Measurements from ENCODE around the gene E2F7.
"Not testable (repeated sequence)": the region's sequence is repeated elsewhere in the genome, so short reads cannot be mapped to it uniquely, and the experiment has no call there.

Gene E2F7, protein sequence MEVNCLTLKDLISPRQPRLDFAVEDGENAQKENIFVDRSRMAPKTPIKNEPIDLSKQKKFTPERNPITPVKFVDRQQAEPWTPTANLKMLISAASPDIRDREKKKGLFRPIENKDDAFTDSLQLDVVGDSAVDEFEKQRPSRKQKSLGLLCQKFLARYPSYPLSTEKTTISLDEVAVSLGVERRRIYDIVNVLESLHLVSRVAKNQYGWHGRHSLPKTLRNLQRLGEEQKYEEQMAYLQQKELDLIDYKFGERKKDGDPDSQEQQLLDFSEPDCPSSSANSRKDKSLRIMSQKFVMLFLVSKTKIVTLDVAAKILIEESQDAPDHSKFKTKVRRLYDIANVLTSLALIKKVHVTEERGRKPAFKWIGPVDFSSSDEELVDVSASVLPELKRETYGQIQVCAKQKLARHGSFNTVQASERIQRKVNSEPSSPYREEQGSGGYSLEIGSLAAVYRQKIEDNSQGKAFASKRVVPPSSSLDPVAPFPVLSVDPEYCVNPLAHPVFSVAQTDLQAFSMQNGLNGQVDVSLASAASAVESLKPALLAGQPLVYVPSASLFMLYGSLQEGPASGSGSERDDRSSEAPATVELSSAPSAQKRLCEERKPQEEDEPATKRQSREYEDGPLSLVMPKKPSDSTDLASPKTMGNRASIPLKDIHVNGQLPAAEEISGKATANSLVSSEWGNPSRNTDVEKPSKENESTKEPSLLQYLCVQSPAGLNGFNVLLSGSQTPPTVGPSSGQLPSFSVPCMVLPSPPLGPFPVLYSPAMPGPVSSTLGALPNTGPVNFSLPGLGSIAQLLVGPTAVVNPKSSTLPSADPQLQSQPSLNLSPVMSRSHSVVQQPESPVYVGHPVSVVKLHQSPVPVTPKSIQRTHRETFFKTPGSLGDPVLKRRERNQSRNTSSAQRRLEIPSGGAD

DNA sequence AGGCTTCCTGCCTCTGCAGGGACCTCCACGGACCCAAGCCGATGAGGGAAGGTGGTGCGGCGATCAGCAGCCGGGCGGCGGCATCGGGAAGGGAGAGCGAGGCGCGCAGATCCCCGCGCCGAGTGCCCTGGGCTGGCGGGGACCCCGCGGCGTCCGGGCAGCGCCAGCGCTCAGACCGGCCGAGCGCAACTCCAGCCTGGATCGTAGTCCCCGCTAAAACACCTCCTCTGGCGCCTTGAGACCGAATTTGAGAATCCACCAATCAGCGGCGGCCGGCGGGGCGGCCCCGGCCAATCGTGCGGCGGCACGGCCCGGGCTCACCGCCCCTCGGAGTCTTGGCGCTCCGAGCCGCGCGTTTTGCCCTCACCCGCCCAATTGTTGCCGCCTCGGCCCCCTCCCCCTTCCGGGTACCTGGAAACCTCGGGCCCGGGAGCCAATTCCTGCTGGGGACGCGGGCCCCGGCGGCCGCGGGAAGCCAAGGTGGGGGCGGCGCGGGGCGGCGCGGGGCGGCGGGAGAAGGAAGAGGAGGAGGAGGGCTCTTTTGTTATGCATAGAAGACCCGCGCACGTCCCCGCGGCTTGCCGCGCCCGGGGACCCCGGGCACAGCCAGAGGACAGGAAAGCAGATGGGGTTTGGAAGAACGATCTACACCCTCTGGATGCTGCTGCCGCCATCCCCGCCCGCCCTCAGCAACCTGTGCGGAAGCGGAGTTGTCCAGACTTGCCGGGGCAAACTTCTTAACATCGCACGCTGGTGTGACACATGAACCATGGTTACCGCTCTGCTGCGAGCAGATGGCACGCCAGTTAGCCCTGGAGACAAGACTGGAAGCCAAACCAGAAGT lies at the start of gene E2F7:
TSS of gene E2F7 (minus strand) at position 209 of the 844 bp plus-strand sequence. CDS start 934 bp downstream, outside the sequence.
- DNase-seq: peak; percentile 90

DNA sequence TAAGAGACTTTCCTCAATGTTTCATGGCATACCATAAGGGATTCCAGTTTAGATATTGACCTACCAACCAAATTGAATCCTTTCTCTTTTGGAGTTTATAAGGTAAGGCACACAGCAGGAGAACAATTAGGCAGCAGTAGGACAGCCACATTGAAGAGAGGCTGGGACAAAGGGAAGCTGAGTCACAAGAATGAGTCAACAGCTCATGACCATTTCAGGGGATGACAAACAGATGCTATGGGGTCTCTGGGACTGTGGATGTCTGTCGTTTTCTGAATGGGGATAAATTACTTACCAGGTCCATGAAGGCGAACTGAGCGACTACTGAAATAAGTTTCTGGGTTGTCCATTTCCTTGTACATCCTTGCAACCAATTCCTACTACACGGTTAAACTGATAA lies 48.6 kb upstream of the E2F7 start:
- DNase-seq: no peak

DNA sequence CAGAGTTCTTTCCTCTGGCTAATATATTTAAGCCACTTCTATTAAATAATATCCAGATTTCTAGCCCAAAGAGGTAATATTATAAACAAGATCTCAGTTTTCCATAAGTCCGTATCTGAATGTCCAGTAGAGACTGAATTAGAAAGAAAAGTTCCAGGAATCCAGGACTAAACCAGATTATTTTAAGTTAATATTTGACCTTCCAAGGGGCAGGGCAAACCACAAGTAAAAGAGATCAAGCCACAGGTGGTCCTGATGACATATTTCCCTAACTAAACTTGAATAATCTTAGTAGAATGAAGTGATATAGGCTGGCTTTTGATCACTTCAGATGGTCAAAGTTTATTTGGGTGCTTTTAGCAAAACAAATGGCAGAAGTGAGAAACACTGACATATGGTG lies 43.3 kb upstream of the E2F7 start:
- no peak for DNase-seq

DNA sequence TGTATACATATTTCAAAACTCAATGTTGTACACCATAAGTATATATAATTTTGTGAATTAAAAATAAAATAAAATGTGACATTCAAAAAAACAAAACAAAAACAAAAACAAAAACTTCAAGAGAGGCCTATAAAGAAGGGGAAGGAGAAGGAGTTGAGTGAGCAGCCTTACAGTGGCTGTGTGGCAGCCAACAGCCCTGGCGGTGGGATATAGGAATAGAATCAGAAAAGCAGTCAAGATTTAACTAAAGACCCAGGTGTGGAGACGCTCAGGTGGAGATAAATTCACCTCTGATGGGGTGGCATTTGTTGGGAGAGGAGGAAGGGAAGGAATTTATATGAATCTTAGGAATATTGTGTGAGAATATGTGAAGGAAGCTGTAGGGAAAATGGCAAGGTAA lies 41.8 kb upstream of the E2F7 start:
- DNase-seq: no peak

DNA sequence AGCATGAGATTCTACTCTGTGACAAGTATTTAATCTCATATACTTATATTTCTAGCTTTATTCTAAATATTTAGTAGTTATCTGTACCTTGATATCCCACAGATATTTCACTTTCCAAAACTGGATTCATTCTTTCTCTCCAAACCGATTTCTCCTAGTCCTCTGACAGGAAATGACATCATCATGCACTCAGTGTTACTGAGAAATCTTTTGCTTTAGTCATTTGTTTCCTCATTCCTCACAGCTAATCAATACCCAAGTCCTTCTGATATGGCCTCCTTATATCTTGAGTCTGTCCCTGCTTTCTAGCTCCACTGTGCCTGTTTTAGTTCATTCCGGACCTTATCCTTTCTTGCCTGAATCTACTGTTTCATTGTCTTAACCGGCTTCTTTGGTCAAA lies 39.4 kb upstream of the E2F7 start:
- no peak for DNase-seq

DNA sequence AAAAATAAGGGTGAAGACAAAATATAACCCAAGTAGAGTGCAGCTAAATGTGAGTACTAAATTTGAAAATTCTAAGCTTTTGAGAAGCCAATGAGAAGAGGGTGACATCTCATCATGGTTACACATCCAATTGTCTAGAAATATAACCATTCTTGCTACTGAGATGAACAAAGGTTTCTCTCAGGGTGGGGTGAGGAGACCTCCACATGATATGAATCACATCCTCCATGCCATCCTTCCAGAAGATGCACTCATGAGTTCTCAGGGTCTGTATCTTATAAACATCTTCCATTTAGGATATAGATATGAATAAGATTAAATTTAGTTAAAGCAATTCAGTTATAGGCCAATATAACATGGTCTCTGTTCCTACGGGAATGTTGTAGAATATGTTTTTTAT lies 38.9 kb upstream of the E2F7 start:
- no peak for DNase-seq

DNA sequence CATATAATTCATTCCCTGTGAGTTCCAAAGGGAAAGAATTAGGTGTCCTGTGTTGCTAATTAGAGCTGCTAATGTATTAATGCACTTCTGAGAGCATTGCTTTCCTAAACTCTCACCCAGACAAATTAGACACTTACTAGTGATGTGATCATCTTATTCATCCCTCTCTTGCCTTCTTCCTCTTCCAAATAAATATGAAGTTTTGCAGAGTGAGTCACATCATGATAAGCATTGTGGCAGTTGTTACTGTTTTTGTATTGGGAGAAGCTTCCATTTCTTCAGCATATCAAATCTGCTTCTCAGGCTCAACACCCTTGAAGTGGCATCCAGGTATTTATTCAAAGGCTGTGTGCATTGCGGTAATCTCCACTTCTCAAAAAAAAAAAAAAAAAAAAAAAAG lies 37.3 kb upstream of the E2F7 start:
- DNase-seq: no peak

DNA sequence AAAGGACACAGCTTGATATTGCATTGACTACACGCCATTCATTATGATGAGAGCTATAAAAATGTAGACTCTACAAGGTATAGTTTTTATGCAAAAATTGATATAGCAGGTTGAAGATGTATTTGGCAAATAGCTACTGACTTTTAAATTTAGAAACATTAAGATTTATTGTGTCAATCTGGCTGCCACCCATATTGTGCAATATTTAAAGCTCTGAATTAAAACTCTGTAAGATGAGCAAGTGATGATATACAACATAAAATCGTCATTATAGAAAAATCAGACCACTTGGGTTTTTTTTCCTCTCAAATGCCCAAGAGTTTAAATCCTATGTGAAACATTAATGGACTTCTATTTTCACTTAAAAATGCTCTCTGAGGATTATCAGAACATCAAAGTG lies 36.8 kb upstream of the E2F7 start:
- no peak for DNase-seq

DNA sequence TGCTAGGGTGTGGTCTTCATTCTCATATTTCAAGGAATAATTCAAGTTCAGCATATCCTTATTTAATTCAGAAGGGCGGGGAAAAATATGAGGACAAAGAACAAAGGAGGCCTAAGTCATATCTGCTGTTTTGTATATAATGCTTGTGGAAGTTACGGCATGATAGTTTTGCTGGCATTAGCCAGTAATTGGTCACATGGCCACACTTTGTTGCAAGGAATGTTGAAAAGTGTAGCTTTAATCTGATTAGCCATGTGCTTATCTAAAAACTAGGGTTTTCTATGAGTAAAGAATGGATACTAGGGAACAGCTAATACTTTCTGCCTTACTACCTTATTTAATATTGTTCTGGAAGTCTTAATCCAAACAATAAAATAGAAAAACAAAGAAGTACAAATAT lies 34.4 kb upstream of the E2F7 start:
- no peak for DNase-seq

DNA sequence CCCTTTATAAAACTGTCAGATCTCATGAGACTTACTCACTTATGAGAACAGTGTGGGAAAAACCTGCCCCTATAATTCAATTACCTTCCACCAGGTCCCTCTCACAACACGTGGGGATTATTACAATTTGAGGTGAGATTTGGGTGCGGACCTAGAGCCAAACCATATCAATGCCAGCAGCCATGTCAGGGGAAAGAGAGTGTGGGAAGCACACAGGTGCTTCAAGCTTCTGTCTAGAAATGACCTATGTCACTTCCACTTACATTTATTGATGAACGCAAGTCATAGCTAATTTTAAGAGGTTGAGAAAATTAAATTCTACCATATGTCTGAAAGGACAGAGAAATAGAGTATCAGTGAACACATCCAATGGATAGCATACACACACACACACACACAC lies 32.5 kb upstream of the E2F7 start:
- no peak for DNase-seq

DNA sequence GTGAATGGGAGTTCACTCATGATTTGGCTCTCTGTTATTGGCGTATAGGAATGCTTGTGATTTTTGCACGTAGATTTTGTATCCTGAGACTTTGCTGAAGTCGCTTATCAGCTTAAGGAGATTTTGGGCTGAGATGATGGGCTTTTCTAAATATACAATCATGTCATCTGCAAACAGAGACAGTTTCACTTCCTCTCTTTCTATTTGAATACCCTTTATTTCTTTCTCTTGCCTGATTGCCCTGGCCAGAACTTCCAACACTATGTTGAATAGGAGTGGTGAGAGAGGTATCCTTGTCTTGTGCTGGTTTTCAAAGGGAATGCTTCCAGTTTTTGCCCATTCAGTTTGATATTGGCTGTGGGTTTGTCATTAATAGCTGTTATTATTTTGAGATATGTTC lies 26.9 kb upstream of the E2F7 start:
- not testable (repeated sequence) for DNase-seq

DNA sequence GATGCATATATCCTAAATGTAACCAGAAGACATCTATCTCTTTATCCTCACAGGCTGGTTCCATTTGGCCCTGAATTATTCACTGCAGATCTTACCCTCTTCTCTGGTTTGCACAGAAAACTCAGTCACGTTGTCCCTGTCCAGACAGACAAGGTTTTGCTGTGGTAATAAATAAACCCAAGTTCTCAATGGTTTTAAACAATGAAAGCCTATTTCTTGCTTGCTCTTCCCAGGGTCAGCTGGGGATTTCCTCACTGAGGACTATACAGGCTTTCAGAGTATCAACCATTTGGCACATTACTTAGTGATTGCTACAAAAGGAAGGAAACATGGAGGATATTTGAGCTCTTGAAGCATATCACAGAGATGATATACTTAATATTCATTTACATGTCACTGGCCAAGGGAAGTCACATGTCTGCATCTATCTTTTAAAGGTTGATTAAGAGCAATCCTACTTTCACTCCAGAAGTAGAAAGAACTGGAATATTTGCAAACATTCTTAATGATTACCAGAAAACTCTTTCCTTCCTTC lies 24.4 kb upstream of the E2F7 start:
- DNase-seq: no peak

DNA sequence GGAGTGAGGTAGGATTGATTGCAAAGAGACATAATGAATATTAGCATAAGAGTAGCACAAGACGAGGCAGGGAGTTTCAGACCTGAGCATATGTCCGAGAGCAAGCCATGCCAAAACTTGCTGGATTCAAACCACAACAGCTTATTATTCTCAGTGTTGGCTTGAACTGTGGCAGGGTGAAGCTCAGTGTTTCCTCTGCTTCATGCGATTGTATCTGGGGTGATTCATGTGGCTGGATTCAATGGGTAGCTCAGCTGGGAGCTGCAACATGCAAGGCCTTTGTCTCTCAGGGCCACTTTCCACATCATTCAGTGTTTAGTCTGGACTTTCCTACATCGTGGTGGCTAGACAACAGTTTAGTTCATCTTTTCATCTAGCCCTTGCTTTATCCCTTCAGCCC lies 22.1 kb upstream of the E2F7 start:
- no peak for DNase-seq

DNA sequence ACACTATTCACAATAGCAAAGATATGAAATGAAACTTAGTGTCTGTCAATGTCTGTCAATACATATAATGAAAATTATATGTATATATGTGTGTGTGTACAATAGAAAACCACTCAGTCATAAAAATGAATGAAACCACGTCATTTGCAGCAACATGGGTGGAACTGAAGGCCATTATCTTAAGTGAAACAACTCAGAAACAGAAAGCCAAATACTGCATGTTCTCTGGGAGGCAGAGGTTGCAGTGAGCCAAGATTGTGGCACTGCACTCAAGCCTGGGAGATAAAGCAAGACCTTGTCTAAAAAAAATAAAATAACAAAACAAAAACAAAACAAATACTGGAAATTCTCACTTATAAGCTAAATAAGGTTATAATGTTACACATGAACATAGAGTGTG lies 16.7 kb upstream of the E2F7 start:
- no peak for DNase-seq

DNA sequence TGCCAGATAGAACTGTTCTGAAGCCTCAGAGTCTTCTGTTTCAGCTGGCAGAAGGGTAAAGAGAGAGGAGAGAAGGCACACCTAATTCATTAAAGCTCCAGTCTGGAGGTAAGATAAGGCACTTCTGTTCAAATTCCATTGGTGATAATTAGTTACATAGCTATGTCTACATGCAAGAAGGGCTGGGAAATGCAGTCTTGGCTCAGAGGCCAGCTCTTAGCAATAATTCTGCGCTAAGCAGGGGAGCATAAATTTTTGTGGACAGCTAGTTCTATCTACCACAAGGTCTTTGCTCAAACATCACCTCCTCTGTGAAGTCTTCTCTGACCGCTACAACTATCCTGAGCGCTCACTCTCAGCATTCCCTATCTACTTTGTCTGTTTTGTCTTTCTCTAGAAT lies 14.3 kb upstream of the E2F7 start:
- no peak for DNase-seq

DNA sequence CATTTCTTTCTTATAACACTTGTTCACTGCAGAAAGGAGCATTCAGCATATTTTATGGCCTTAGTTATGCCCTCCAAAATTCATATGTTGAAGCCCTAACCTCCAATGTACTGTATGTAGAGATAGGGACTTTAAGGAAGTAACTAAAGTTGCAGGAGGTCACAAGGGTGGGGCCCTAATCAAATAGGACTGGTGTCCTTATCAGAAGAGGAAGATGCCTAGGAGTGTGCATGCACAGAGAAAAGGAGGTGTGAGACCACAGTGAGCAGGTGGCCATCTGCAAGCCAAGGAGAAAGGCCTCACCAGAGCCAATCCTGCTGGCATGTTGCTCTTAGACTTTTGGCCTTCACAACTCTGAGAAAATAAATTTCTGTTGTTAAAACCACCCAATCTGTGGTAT lies 12.9 kb upstream of the E2F7 start:
- DNase-seq: no peak

DNA sequence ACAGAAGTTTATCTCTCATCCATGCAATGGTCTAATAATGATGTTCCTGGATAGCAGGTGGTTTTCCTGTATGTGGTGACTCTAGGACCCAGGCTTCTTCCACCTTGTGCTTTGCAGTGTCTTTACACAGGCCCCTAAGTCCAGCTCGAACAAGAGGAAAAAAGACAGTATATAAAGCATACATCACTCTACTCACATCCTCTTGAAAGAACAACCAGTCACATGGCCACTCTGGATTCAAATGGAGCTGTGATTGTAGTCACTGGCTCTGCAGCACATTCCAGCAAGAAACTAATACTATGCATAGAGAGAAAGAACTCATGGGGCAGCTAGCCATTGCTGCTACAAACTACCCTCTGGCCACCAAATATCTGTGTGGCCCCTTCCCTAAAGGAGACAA lies 11.5 kb upstream of the E2F7 start:
- DNase-seq: no peak

DNA sequence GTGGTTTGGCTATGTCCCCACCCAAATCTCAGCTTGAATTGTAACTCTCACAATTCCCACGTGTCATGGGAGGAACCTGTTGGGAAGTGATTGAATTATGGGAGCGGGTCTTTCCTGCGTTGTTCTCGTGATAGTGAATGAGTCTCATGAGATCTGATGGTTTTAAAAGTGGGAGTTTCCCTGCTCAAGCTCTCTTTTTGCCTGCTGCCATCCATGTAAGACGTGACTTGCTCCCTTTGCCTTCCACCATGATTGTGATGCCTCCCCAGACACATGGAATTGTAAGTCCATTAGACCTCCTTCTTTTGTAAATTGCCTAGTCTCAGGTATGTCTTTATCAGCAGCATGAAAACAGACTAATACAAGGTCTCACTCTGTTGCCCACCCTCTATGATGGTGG lies 8.5 kb upstream of the E2F7 start:
- DNase-seq: not testable (repeated sequence)

DNA sequence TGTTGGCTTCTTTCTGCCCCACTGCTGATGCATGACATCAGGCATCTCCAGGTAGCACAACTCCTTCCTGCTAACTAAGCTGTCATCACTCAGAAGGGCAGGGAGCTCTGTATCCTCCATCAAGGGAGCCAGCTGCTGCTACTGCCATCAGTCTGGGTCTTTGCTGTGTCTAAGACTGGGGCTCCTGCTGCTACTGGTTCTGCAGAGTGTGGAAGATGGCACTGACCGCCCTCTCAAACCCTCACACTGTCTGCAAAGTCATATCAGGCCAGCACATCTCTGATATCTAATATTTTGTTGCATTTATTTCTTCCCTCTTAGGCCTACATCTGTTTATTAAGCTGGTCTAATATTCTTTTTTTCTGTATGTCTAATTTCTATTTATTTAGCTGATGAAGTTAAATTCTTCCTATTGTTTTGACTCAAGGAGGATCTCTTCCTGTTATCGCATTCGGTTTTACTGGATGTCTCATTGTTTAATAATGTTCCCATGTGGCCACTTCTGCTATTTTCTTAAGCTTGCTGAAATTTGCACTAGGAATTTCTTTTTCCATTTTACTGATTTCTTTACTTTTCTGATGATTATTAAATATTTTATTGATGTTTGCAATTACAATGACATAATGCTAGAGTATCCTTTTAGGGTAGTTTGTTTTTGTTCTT lies 7.6 kb upstream of the E2F7 start:
- DNase-seq: no peak

DNA sequence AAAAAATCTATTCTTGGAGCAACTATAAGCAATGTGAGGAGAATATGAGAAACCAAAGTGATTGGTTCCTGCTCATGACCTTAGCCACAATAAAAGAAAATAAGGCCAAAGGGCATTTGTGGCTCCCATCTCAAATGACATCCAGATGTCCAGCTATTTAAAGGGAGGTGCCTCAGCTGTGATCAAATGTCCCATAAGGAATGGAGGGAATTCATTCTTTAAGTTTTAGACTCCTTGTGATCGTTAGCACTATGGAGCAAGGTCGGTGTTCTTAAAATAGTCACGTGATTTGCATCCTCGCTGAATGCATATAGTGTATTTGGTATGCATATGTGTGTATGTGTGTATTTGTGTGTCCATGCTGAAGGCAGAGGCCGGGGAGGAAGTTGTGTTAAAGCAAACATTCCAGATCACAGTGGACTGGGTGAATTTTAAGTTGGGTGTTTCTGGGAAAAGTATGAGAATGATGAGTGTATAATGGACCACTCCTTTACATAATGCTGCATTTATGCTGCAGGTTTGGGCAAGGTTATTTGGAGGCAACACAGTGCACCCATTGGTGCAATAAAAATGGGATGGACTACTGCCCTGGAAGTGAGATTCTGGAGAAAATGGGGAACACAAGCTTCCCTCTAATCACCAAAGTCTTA lies 5.6 kb upstream of the E2F7 start:
- DNase-seq: no peak

DNA sequence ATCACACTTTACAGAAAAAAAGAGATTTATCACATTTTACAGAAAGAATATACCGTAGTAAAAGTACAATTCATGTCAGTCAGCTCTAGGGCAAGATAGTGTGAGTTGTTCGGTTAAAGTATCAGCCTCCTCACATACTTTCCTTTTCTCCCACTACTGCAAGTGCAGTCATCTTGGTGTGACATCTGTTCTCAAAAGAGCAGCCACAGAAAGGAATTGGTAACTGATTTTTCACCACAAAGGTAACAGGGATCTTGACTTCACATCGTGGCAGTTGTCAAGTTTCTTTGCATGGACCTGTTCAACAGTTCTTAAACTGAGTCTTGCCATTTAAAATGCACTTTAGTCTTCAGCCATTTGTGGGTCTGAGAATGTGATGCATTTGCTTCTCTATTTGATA lies 5.0 kb upstream of the E2F7 start:
- no peak for DNase-seq

DNA sequence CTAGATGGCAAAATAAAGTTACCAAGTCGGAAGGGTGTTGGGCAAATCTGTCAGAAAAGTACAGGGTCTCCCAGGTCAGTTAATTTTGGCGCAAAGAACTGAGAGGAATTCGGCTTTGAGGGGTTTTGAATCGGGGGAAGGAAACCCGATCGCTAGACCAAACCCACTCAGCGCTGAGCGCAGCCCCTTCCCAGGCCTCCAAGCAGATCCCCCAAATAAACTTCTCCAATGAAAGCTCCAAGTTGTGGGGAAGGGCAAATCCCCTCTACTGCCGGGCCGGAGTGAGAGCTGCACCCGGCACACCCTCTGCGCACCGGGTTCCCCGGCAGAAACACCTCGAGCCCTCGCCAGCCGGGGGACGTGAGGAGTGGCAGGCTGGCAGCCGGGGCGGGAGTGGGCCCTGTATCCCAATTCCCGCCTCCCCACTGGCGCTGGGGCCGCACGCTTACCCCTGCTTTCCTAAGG lies 441 bp downstream of the E2F7 start:
- peak; percentile 39 for DNase-seq

Measured in activated CD4-positive, alpha-beta T cell treated with anti-CD3 and anti-CD28 coated beads for 48 hours (primary cell).